HG03520 (cell line): ENCODE measurements around the gene GCK.

Experiments used
- ATAC-seq: cut with Tn5 transposase; IDR thresholded peaks from one replicate; pipeline ENCODE4 v1.9.1; 2021; ENCODE audit warnings: mild to moderate bottlenecking, moderate library complexity; ENCODE audit not compliant: unreplicated experiment

GCK gene

DNA sequence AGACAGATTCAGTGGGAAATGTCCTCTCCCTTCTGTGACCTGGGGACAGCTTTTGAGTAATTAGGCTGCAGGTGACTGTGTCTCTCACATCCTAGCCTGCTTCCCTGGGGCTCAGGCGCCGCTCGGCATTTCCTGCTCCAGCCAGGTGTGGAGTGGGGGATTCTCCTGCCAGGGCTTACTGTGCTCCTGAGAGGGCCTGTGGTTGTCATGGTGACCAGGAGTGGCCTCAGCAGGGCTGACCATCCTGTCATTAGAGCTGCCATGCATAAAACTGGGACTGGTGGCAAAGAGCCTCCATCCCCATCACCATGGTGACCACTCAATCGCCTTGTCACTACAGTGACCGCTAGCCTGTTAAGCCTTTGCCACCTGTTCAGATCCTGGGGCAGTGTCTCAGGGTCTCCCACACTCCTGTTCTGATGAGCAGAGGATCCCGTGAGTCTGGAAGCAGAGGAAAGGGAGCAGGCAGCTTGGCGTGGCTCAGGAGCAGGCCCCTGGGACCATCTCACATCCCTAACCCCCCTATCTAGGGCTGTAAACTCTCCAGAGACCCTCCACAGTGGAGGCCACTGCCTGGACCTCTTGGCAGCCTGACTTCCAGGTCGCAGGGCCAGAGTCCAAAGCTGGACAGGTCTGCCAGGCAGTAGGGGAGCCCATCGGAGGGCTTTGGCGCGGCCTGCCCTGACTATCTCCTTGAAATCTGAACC, at the start of gene GCK:
Gene GCK (minus strand): TSS at position 154 of the 707 bp plus-strand sequence. CDS start 486 bp downstream, outside the sequence.
- ATAC-seq, result no peak

DNA sequence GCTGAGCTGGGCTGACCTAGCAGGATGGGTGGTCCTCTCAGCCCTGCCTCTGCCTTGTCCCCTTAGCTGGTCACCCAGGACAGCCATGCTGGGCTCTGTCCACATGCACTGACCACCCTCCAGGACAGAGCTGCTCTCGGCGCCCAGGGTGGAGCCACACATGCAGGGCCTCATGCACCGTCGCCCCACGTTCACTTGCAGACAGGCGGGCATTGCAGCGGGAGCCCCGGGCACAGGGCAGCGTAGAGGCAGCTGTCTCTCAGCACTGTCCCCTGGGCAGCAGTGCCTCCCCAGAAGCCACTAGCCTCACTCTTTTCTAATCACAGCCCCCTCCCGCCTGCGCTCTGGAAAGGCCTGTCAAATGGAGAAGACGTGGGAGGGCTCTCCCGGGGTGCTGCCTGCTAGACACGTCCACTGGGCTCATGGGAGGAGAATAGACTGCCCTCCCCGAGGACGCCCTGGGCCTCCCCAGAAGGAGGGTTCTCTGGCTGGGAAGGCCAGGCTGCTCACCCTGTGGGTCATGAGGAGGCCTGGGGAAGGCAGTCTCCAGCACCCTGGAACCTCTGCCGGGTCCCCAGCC, 49.0 kb upstream of the GCK start:
- ATAC-seq, result no peak

DNA sequence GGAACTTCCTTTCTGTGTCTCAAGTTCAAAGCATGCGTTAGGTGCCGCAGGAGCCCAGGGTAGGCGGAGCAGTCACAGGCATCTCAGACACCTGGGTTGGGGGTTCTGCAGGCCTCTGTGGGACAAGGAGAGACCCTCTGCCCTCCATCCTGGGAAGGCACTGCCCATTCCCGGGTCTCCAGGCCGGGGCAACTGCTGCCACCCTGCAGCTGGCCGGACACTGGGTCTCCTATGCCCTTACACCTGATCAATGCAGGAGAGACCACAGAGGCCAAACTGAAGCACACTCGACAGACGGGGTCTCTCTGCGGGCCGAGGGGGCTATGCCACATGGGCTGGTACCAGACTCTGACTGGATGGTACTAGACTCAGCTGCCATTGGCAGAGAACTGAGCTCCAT, 48.5 kb upstream of the GCK start:
- no peak for ATAC-seq

DNA sequence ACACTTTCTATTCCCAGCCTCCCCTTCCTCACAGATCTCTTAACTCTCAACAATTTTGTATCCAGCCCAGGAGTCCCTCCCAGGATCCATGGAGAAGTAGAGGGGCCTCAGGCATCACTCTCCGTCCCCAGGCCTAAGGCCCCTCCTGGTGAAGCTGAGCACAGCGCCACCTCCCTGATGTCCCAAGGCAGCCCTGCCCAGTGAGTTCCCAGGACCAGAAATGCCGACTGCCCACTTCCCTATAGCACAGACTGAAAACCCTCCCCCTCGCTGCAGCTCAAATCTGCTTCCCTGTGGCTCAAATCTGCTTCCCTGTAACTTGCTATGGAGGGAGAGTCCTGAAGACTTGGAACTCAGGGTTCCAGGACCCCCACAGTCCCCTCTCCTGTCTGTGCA, 47.1 kb upstream of the GCK start:
- no peak for ATAC-seq

DNA sequence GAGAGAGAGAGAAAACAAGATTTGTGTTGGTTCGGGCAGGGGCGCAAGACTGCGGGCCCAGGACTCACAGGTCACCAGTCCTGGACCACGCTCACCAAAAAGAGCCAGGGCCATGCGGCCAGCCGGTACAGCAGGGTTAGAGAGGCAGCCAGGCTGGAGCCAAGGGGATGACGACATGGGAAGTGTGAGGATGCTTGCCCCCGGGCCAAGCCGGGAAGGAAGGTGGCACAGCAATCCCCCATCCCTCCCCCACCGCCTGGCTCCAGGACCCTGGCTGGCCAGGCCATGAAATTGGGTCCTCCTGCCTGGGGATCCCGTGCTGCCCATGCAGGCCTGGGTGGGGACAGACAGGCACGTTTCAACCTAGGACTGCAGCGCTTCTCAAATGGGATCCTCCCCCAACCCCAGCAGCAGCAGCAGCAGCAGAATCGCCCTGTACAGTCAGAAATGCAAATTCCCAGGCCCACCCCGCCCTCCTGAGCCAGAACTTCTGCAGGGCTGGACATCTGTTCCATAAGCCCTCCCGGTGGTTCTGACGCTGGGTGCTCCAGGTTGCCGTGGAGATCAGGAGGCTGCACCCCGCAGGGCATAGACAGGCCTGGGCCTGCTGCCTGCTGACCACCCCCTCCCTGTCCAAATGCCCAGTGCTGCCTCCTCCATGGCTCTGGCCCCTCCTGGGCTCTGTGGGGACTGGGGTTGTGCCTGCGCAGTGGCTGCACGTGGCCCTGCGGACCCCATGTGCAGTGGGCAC, 46.5 kb upstream of the GCK start:
- no peak for ATAC-seq

DNA sequence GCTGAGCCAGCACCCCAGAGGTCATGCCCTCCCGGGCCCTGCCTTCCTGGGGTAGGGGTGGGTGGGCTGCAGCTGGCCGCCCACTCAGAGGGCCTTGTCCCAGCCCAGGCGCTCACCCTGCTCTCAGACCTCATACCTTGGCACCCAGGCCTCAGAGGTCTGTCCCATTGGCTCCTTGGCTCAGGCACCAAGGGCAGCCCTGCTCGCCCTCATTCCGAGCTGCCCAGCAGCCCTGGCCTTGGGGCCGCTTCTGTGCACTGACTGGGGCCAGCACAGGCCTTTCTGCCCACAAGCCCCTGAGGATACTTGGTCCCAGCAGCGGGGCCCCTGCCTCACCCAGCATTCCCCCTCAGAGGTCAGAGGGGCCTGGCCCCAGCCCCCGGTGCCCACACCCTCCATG, 45.8 kb upstream of the GCK start:
- no peak for ATAC-seq

DNA sequence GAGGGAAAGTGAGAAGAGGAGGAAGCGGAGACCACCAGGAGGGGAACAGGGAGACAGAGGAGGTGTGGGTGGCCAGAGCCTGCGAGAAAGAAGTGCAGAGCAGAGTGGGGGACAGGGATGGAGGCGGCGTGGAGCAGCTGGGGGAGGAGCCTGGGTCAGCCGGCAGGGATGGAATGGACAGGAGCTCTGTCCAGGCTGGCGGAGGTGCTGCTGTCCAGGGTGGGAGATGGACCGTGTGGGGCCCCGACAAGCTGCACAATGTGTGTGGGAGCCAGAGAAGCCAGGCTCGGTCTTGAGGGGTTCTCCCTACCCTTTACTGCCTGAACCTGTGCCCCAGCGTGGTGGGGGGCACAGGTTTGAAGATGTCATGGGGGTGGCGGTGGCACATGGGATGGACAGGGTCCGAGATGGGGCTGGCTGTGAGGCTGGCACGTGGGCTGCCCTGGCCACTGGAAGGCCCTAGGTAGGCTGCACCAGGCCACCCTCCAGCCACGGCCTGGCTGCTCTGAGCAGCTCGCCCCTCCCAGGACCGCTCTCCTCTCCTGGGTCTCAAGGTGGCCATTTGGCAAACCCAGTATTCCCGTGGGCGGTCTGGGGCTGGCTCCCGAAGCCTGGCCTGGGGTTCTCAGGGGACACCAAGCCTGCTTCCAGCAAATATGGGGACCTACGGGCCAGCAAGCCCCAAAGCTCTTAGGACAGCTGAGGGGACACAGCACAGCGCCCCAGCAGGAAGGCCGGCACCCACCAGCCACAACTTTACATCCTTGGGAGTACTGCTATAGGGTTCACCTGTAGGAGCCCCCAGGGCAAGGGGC, 43.9 kb upstream of the GCK start:
- no peak for ATAC-seq

DNA sequence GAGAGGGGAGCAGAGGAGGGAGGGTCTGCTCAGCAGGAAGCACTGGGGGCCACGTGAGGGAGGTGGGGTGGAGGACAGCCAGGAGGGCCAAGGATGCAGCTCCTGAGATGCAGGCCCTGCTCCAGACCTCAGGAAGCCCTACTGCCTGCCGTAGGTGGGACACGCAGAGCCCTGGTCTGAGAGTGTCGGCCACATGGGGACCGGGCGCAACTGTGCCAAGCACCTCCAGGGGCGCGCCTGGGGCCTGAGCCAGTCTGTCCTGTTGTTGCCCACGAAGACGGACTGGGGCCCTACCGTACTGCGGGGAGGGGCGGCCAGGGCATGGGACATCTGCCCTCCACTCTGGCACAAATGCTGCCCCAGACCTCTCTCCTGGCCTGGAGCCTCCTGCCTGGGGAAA, 43.2 kb upstream of the GCK start:
- ATAC-seq, result no peak

DNA sequence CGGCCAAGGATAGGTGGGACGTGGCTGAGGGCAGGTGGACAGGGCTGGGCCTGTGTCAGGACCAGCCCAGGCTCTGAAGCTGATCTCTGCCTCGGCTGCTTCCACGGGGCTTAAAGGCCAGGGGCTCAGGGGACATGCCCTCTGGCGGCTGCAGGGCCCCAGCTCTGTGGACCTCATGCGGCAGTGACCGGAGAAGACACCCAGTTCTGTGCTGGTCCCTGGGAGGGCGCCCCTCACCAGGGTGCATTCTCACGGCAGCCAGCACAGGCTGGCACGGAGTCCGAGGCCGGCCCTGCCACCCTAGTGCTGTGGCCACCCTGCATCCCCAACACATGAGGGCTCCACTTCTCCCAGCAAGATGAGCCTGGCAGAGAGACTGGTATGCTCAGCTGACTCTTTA, 41.8 kb upstream of the GCK start:
- ATAC-seq, result no peak

DNA sequence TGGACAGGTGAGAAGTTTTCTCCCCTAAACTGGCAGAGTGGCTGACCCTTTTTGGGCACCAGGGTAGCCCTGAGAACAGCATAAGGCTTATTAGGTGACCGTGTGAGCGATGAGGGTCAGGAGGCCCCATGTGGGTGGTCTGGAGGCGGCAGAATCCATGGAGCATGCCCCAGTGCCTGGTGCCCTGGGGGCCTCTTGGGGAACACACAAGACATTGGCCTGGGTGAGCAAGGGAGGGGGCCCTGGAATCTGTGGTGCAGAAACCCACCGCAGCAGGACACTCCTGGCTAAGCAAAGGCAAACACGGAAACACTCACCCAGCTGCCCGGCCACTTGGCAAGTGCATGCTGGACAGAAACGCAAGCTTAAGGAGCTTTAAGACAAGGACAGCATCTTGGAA, 41.0 kb upstream of the GCK start:
- no peak for ATAC-seq

DNA sequence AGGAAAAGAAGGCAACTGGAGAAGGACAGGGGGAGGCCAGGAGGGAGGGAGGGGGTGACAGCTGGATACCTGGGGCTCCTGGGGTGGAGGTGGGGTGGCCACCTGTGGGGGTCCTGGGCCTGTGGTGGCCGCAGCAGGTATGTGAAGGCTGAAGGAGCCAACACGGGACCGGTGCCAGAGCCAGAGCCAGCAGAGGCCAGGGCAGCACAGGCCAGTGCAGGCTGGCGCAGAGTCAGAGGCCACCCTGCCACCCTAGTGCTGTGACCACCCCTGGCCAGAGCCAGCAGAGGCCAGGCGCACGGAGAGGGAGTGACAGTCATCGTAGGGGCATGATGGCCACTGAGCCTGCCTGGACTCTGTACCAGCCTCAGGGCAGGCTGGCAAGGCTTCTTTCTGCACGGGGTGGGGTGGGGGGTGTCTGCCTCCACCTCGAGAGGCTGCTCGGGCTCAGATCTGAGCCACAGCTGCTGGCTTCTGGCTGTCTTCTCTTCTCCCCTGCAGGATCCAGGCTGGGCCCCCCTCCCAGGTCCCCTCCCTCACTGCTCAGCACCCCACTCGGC, 40.4 kb upstream of the GCK start:
- no peak for ATAC-seq

DNA sequence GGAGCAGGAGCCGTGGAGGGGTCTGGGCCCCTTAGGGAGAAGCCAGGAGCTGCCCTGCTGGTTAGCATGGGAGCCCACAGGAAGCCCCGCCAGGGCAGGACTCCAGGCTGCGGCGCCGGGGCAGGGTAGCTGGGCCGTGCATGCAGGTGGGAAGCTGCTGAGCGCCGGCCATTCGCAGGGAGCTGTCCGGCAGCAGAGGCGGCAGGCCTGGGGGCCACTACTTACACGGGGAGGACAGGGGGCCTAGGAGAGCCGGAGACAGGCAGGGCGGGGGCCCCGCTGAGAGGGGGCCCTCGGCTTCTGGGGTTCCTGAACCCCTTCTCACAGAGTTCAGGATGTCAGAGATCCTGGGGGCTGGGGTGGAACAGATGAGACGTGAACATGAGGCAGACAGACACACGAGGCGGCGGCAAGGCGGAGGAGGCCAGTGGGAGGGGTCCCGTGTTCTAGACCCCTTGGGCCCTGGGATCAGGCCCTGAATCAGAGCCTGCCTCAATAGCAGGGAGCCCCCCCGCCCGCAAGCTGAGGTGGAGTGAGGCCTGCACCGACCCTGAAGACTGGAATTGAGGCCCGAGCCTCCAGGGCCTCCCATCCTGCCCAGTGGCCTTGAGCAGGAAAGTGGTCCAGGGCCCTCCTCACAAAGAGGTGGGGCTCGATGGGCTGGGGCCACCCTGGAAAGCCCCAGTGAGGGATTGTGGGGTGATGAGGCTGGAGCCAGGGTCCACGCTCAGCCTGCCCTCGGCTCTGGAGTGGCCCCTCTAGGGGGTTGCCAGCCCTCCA, 39.5 kb upstream of the GCK start:
- no peak for ATAC-seq

DNA sequence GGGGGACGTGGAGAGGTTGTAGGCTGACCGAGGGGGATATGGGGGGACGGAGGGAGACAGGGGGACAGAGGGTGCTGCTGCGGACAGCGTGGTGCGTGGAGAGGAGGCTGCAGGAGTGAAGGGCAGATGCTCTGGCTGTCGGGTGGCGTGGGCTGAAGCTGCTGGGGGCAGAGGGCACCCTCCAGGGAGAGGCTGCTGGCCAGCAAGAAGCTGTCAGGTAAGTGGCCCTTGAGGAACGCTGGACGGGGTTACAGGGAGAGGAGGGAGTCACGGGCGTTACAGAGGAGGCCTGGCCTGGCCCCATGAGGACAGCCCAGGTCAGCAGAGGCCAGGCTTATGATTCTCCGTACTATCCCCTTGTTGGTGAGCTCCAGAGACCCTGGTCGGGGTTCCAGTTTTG, 38.7 kb upstream of the GCK start:
- ATAC-seq, result no peak

DNA sequence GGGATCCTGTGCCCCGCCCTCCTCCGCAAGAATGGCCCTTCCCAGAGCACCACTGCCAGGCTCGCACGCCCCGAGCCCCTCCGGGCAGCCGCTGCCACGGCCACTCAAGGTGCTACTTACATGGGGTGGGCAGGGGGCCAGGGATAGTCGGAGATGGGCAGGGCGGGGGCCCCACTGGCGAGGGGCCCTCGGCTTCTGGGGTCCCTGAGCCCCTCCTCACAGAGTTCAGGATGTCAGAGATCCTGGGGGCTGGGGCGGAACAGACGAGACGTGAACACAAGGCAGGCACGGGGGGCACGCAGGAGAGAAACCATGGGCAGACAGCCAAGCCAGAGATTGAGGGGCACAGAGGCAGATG, 37.1 kb upstream of the GCK start:
- ATAC-seq, result no peak

DNA sequence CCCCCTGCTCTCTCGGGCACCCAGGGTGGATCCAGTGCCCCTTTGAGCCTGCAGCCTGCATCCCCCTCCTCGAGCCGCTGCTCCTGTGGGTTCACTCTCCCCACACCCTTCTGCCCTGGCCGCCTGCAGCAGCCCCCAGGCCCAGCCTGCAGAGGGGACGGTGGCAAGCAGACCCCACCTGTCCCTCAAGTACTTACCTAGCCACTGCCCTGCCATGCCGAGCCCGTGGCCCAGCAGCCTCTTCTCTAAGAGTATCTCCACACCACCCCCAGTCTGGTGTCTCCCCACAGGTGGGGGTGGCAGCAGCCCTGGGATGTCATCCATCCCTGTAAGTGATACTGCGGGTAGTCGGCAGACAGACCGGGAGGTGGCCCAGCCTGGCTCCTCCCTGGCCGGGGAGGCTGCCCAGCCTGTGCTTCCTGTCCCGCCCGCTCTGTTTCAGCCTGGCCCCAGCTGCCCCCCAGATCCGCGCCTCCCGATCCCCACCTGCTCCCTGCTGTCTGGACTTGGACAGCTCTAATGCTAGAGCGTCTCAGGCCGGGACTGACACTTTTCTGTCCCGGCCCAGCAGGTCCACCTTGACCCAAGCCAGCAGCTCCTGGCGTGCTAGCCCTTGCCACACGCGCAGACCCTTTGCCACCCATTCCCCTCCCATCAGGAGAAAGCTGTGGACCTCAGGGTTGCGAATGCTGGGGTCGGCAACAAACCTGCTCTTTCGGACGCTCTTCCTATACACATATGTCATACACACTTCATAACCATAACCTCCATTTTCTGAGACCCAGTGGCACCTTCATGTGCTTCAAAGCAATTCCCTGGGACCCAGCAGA, 36.5 kb upstream of the GCK start:
- ATAC-seq, result no peak

DNA sequence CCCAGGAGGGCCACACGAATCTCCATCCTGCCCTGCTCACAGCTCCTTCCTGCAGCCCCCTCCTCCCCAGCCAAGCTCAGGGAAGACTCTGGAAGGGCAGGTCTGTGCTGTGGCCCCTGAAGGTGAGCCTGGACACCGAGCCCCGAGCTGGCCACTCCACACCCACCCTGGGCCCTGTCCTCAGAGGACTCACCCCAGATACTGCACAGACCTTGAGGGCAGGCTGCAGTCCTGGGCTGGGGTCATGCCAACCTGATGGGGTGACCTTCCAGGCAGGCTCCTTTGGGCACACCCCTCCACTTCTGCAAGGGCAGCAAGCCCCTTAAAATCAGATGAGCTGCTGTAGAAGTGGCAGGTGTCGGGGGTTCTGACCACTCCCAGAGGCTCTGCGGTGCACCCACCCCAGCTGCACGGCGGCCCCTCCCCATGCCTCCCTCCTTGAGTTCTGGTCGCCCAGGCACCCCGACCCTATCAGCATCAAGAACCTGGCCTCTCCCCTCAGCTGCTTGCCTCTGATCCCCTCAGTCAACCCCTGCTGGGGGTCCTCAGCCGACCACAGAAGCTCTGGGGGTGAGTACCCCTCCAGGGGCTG, 35.8 kb upstream of the GCK start:
- ATAC-seq, result no peak

DNA sequence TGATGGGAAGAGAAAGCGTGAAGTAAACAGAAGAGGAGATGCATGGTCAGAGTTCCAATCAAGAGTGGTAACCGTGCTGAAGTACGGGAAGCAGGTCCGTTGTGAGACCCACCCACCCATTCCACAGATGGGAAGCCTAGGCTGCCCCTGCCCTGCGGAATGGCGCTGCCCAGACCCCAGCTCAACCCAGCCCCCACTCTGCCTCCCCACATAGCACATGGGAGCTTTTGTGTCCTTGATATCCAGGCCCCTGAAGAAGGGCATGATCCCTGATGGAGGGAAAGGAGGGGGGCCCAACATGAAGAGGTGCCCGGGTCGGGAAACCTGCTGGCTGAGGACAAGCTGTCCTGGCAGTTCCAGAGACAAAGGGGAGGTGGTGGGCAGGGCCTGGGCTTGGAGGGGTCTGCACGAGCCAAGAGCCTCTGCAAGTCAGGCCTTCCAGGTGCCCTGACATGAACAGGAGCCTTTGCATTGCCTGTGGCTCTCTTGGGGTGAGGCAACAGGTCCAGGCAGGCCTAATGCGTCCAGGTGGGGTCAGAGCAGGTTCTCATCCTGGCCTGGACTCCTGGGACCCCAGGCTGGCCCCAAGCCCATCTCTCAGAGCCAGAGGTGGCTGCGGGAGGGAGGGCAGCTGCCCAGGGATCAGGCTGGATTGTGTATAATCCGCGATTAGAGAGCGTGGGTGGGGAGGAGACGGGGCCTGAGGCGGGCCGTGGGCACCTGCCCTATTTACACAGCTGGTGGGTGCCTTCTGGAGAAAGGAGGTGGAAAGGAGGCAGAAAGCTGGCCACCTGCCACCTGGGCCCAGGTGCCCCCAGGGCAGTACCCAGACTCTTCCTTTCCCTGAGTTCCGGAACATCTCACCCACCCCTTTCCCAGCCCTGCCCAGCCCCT, 35.1 kb upstream of the GCK start:
- no peak for ATAC-seq
